Kidney (tissue), 14 donors: Measurements from ENCODE around the gene ALDH9A1. TPM values are rescaled to one million over a fixed set of nuclear protein-coding genes. Genes with fewer than 3 reads are reported as not detected.
"Not testable (repeated sequence)": the region's sequence is repeated elsewhere in the genome, so short reads cannot be mapped to it uniquely, and the experiment has no call there.

ENCODE experiments used
- DNase-seq, 5 donors: peaks; one replicate each; pipeline ENCODE4 v3.0.0-alpha.2; 2013 to 2020
- FAIRE-seq: peaks from 2 replicates; lab custom pipeline; 2012; peaks lifted over from hg19 to GRCh38; lab: Jason Lieb, UNC
- H3K27ac ChIP-seq, 2 donors: one replicate each; pipeline ENCODE4 v1.7.0; 2013; ENCODE audit warnings: low read depth in 2 of 2, low read length in 2 of 2, inconsistent platforms in 1 of 2
- H3K27me3 ChIP-seq: one replicate; pipeline ENCODE4 v1.7.1; 2013; ENCODE audit warnings: low read length, inconsistent platforms; ENCODE audit not compliant: control insufficient read depth, insufficient read depth
- H3K36me3 ChIP-seq, 3 donors: one replicate each; pipeline versions ENCODE4 v1.7.0 to v1.7.1; 2013; ENCODE audit warnings: low read length in 3 of 3, control low read depth in 1 of 3, inconsistent platforms in 1 of 3; ENCODE audit not compliant: insufficient read depth in 3 of 3, control insufficient read depth in 2 of 3
- H3K4me1 ChIP-seq, 3 donors: one replicate each; pipeline versions ENCODE4 v1.7.0 to v1.7.1; 2013; ENCODE audit warnings: low read length in 3 of 3, inconsistent platforms in 1 of 3, low read depth in 1 of 3; ENCODE audit not compliant: control insufficient read depth in 2 of 3, insufficient read depth in 2 of 3
- H3K4me3 ChIP-seq, 3 donors: one replicate each; pipeline versions ENCODE4 v1.7.0 to v1.8.1; 2013; ENCODE audit warnings: low read length in 3 of 3, control low read depth in 1 of 3, inconsistent platforms in 1 of 3
- H3K9ac ChIP-seq, 3 donors: one replicate each; pipeline versions ENCODE4 v1.7.0 to v1.7.1; 2013; ENCODE audit warnings: low read length in 3 of 3, control low read depth in 1 of 3, inconsistent platforms in 1 of 3
- H3K9me3 ChIP-seq, 3 donors: one replicate each; pipeline versions ENCODE4 v1.7.0 to v1.7.1; 2013; ENCODE audit warnings: low read length in 3 of 3, control low read depth in 1 of 3, inconsistent platforms in 1 of 3; ENCODE audit not compliant: control insufficient read depth in 2 of 3, insufficient read depth in 1 of 3
- CTCF ChIP-seq: IDR thresholded peaks from 3 replicates; pipeline ENCODE4 v1.5.1; 2012; ENCODE audit warnings: mild to moderate bottlenecking, moderate library complexity, borderline replicate concordance; ENCODE audit not compliant: insufficient read depth; ENCODE audit errors: extremely low read depth
- intact Hi-C: fragments of 100-400 bp; cut with DNase I; formaldehyde crosslinking; loops from one replicate; pipeline ENCODE4 v1.11.1; 2022
- polyA plus RNA-seq: library from polyadenylated mRNA; stranded (reverse); fragments of 350-450 nt; fragmentation: Illumina TruSeq; extraction: RNeasy Lipid Tissue Mini Kit (QIAGEN cat#74804); gene quantifications from one replicate; pipeline ENCODE4 v1.2.3, GENCODE V29; 2014; ENCODE audit warnings: low read depth, low replicate concordance; ENCODE audit not compliant: insufficient read depth
- total RNA-seq: library from RNA; stranded (reverse); fragmentation: NEBNext Ultra II Directional; extraction: Animal tissue kit (Norgen Biotek cat#: 25700); gene quantifications from one replicate; pipeline ENCODE4 v1.2.1, GENCODE V29; 2021
- donor health status: control.
- donor health status: control.
- donor health status: control.
- donor health status: control.
- donor health status: control.
- donor health status: DM: yes; HTN: yes; CAD: no.
- donor health status: Normal renal cell carcinoma (clear cell type).

The ALDH9A1 gene
- total and polyA plus RNA-seq, 2 donors from 2014 or later, result 70.7 to 77.2 TPM

- no peaks in the 10 kb centered on the region for H3K27me3 ChIP-seq
- peak in 3 of 5 donors; percentile 55 to 77 (median 68) for DNase-seq
- no peak overlapping the region for H3K9ac ChIP-seq
- no peak for FAIRE-seq
- H3K27ac ChIP-seq, result no peak overlapping the region
- no peaks in the 10 kb centered on the region for H3K4me1 ChIP-seq
- intact Hi-C loops, result no loop called here
- TF ChIP-seq CTCF, result peak; percentile 70
- no peaks in the 10 kb centered on the region for H3K9me3 ChIP-seq
- H3K4me3 ChIP-seq, result no peak overlapping the region
- no peaks in the 10 kb centered on the region for H3K36me3 ChIP-seq
Observed at GRCh38 chr1:165717918-165718515, 19.7 kb upstream of the ALDH9A1 start.

- not testable (repeated sequence) for H3K9ac ChIP-seq, FAIRE-seq
Observed at GRCh38 chr1:165716265-165717051, 18.1 kb upstream of the ALDH9A1 start.

GRCh38 chr1:165712764-165713163 lies 14.4 kb upstream of the ALDH9A1 start:
- Histone ChIP-seq H3K4me1 (peaks cover 0 to 3% (median 0%) of the 10 kb centered on the region in 3 donors), H3K27me3 (no peaks in the 10 kb centered on the region), H3K9ac (no peak overlapping the region), H3K9me3 (no peaks in the 10 kb centered on the region), H3K27ac (no peak overlapping the region), H3K36me3 (no peaks in the 10 kb centered on the region), H3K4me3 (no peak overlapping the region)
- FAIRE-seq, result no peak
- DNase-seq, result no peak
- intact Hi-C loops, result no loop called here
- no peak for TF ChIP-seq CTCF

More at GRCh38 chr1:165716265-165717051, 18.1 kb upstream of the ALDH9A1 start:
- H3K27me3 ChIP-seq, H3K4me3 ChIP-seq, intact Hi-C loops, DNase-seq, H3K27ac ChIP-seq, H3K4me1 ChIP-seq, H3K9me3 ChIP-seq, H3K36me3 ChIP-seq: not testable (repeated sequence)

- no peaks in the 10 kb centered on the region for H3K9me3 ChIP-seq
- peaks cover 0 to 3% (median 0%) of the 10 kb centered on the region in 3 donors for H3K4me1 ChIP-seq
- H3K4me3 ChIP-seq, result no peak overlapping the region
- no peak for TF ChIP-seq CTCF
- FAIRE-seq, result no peak
- no peak overlapping the region for H3K9ac ChIP-seq
- DNase-seq, result no peak
- H3K27me3 ChIP-seq, result no peaks in the 10 kb centered on the region
- intact Hi-C loops, result no loop called here
- H3K27ac ChIP-seq, result no peak overlapping the region
- no peaks in the 10 kb centered on the region for H3K36me3 ChIP-seq
Observed at GRCh38 chr1:165707984-165708706, 9.8 kb upstream of the ALDH9A1 start.
